DND-41 (cell line): Measurements from ENCODE around the gene DDX24.

Source experiments
- CTCF ChIP-seq: IDR thresholded peaks from 2 replicates; pipeline ENCODE4 v1.5.1; 2012; ENCODE audit warnings: borderline replicate concordance, low read length, moderate library complexity, mild to moderate bottlenecking; ENCODE audit not compliant: poor library complexity, severe bottlenecking; ENCODE audit errors: extremely low read depth
- EZH2 ChIP-seq: IDR thresholded peaks from 3 replicates; pipeline ENCODE4 v1.6.1; 2012; ENCODE audit warnings: borderline replicate concordance, low read depth, mild to moderate bottlenecking, moderate library complexity, low read length, inconsistent platforms; ENCODE audit not compliant: severe bottlenecking

GRCh38 chr14:94018308-94018707, 62.7 kb downstream of the DDX24 start:
- TF ChIP-seq CTCF (no peak), EZH2 (no peak)
